HG02870 (cell line): ENCODE data around the gene LYVE1.
A peak's percentile ranks its signal among the peaks of the same experiment; 100 is the strongest.

ENCODE experiments used
- ATAC-seq: cut with Tn5 transposase; IDR thresholded peaks from one replicate; pipeline ENCODE4 v1.9.1; 2021; ENCODE audit warnings: mild to moderate bottlenecking, moderate library complexity; ENCODE audit not compliant: unreplicated experiment

The LYVE1 gene

DNA sequence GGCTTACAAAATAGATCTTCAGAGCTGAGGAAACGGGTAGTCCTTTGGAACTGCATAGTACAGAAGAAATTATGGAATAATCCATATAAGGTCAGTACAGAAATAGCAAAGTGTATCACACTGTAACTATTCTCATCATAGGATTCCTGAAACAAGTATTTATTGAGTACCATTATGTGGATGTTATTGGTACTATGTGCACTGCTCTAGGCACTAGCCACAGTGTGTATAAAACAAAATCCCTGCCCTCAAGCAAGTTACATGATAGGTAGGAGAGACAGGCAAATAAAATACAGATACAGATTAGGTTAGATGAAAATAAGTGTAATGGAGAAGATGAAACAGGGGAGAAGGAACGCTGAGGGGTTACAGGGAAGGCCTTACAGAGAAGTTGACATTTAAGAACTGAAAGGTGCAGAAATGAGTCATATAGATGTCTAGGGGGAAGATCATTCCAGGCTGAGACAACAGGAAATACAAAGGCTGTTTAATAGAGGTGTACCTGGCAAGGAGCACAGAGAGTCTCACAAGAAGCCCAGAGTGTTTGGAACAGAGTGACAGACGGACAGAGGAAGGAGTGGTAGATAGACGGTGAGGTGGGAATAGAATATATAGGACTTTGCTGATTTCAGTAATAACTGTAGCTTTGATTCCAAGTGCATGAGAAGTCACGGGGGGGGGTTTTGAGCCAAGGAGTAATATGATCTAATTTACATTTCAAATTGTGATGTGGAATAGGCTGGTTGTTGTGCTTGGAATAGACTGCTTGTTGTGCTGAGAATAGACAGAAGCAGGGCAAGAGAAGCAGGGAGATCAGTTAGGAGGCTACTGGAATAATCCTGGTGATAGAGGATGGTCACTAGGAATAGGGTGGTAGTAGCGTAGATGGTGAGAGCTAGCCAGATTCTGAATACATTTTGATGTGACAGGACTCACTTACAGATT lies 41.2 kb downstream of the LYVE1 start:
- ATAC-seq: peak; percentile 91

DNA sequence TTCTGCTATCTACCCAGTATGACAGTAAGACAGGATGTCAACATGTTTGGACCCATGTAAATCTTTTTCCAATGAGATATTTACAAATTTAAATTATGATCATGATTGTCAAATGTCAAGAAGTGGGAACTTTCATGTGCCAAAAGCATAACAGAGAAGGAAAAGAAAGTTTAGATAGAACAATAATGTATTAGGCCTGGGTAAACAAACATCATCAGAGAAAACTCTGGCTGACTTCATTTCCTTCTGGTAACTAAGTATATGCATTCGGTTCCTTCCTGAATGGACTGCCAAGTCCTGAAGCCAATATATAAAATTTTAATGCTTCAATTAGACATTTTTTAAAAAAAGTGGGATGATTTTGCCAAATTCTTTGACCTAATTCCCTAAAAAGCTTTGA lies 44.0 kb downstream of the LYVE1 start:
- no peak for ATAC-seq

GRCh38 chr11:10522921-10523320 lies 45.5 kb downstream of the LYVE1 start:
- ATAC-seq: no peak

GRCh38 chr11:10522276-10522675 lies 46.2 kb downstream of the LYVE1 start:
- no peak for ATAC-seq

DNA sequence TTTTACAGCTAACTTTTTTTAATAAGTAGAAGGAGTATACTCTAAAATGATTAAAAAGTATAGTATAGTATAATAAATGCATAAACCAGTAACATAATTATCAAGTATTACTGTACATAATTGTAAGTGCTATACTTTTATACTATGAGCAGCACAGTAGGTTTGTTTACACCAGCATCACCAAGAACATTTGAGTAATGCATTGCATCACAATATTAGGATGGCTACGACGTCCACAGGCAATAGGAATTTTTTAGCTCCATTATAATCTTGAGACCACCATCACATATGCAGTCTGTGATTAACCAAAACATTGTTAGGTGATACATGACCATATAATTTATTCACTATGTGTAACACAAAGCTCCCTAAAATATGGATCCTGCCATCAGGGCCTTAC lies 47.9 kb downstream of the LYVE1 start:
- no peak for ATAC-seq

GRCh38 chr11:10519630-10520029 lies 48.8 kb downstream of the LYVE1 start:
- ATAC-seq: no peak

- ATAC-seq: no peak
These were observed 49.6 kb downstream of the LYVE1 start for GRCh38 chr11:10518891-10519290.

GRCh38 chr11:10518123-10518522 lies 50.3 kb downstream of the LYVE1 start:
- ATAC-seq: no peak

- ATAC-seq: no peak
These were observed 53.0 kb downstream of the LYVE1 start for GRCh38 chr11:10515418-10515817.

DNA sequence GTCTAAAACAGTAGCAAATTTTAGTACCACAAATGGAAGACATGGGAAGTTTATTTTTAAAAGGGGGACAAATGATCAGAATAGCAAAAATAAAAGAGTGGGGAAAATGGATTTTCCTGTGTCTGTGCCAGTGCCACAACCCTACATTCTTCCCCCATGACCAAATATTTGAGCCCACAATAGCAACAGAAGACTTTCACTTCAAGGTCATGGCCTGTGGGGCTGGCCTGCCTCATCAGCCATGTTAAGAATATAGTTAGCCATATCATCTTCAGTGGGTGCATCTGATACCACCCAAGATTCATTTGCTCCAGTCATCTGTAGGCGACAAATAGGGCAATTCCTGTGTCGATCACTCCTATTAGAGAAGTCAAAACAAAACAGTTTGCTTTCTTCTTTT lies 53.8 kb downstream of the LYVE1 start:
- no peak for ATAC-seq

DNA sequence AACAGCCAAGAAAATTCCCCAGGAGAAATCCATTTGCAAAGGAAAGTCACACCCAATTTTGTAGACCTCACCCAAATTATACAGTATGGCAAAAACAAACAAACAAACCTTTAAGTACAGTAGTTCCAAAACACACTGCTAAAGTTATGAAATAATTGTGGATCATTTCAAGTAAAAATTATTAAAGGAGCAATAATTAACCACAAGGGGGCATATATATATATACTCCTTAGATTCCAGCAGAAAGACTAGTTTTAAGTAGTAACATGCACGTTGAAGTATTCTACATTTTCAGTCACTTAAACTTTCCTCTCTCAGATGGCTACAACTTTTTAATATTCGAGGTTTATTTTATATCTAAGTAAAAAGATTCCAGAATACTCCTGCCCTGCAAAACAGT lies 54.3 kb downstream of the LYVE1 start:
- no peak for ATAC-seq

DNA sequence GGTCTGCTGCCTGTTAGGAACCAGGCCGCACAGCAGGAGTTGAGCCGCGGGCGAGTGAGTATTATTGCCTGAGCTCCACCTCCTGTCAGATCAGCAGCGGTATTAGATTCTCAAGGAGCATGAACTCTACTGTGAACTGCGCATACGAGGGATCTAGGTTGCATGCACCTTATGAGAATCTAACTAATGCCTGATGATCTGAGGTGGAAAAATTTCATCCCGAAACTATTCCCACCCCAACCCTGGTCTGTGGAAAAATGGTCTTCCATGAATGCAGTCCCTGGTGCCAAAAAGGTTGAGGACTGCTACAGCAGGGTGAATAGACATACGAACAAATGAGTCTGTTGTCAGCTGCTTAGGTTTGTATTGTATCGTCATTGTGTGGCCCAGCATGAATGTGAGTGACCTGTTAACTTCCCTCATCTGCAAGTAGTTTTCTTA lies 57.3 kb downstream of the LYVE1 start:
- ATAC-seq: no peak
